A549 (cell line): ENCODE data around the gene ZNF283. TPM values are rescaled to one million over a fixed set of nuclear protein-coding genes. Genes with fewer than 3 reads are reported as not detected.
"Not testable (repeated sequence)": the region's sequence is repeated elsewhere in the genome, so short reads cannot be mapped to it uniquely, and the experiment has no call there.

Source experiments
- ATAC-seq, 2 experiments: fragments of 200-7000 bp in 1 of 2; fragments of >200 bp in 1 of 2; cut with Nextera tagmentation in 1 of 2; cut with Tn5 transposase in 1 of 2; 3 replicates each; pipeline versions ENCODE4 v1.8.0 to v1.9.1; 2018 to 2020; ENCODE audit warnings: mild to moderate bottlenecking in 1 of 2, moderate library complexity in 1 of 2
- CTCF ChIA-PET: fragments of 300-600 bp; sonication (Branson Sonifier 250); formaldehyde crosslinking; extraction: SDS; loops from one replicate; lab custom pipeline; 2021; ENCODE audit warnings: antibody characterized with exemption, inconsistent platforms; lab: Yijun Ruan, JAX
- POLR2A ChIA-PET: fragments of 350-600 bp; formaldehyde crosslinking; extraction: SDS; loops from one replicate; lab custom pipeline; 2021; ENCODE audit warnings: antibody characterized with exemption, inconsistent platforms; lab: Yijun Ruan, JAX
- DNase-seq, 2 experiments: peaks; one replicate each; pipeline versions ENCODE4 v3.0.0 to v3.0.0-alpha.2; 2011 to 2016; ENCODE audit warnings: low read depth in 1 of 2, low spot score in 1 of 2
- FAIRE-seq: peaks from 2 replicates; lab custom pipeline; 2011; peaks lifted over from hg19 to GRCh38; lab: Jason Lieb, UNC
- H3K27ac ChIP-seq, 2 experiments: fragments of >200 bp; sonication (Bioruptor Twin); formaldehyde crosslinking; 3 replicates each; pipeline ENCODE4 v1.5.1; 2016 to 2017
- H3K4me1 ChIP-seq: fragments of >200 bp; sonication (Bioruptor Twin); formaldehyde crosslinking; 3 replicates; pipeline ENCODE4 v1.6.1; 2016
- H3K4me2 ChIP-seq: fragments of >200 bp; sonication (Bioruptor Twin); formaldehyde crosslinking; 3 replicates; pipeline ENCODE4 v1.6.1; 2016
- H3K4me3 ChIP-seq: fragments of >200 bp; sonication (Bioruptor Twin); formaldehyde crosslinking; 3 replicates; pipeline ENCODE4 v1.5.1; 2016
- H3K9me3 ChIP-seq: fragments of >200 bp; sonication (Bioruptor Twin); formaldehyde crosslinking; 3 replicates; pipeline ENCODE4 v1.6.1; 2016
- CBX2 ChIP-seq: fragments of 200-600 bp; sonication (generic); IDR thresholded peaks from 2 replicates; pipeline ENCODE4 v1.6.1; 2016; ENCODE audit warnings: low read depth, mild to moderate bottlenecking, borderline replicate concordance
- CHD4 ChIP-seq: fragments of 200-600 bp; sonication (generic); IDR thresholded peaks from 2 replicates; pipeline ENCODE4 v1.6.1; 2016; ENCODE audit warnings: antibody characterized with exemption, mild to moderate bottlenecking, borderline replicate concordance
- EHMT2 ChIP-seq: fragments of 200-600 bp; sonication (generic); IDR thresholded peaks from 2 replicates; pipeline ENCODE4 v1.6.1; 2016; ENCODE audit warnings: antibody characterized with exemption, low read depth, mild to moderate bottlenecking, moderate library complexity
- ESRRA ChIP-seq: fragments of 150-350 bp; IDR thresholded peaks from 2 replicates; pipeline ENCODE4 v1.6.1; 2014; ENCODE audit warnings: mild to moderate bottlenecking, low read length, borderline replicate concordance
- FOSL2 ChIP-seq, 2 experiments: fragments of 450-650 bp in 1 of 2; fragments of >200 bp in 1 of 2; sonication (Bioruptor Twin) in 1 of 2; formaldehyde crosslinking; IDR thresholded peaks; 2 replicates each; pipeline versions ENCODE4 v1.5.0 to v1.6.1; 2016 to 2020; ENCODE audit warnings: mild to moderate bottlenecking in 1 of 2, moderate library complexity in 1 of 2
- FOXS1 ChIP-seq: fragments of 250-450 bp; sonication (Bioruptor Pico); IDR thresholded peaks from 2 replicates; pipeline ENCODE4 v1.5.0; 2020; ENCODE audit warnings: mild to moderate bottlenecking, moderate library complexity
- HDAC2 ChIP-seq: fragments of 200-600 bp; sonication (generic); IDR thresholded peaks from 2 replicates; pipeline ENCODE4 v1.6.1; 2016
- HEYL ChIP-seq: fragments of 250-450 bp; sonication (Bioruptor Pico); IDR thresholded peaks from 2 replicates; pipeline ENCODE4 v1.8.0; 2021; ENCODE audit warnings: mild to moderate bottlenecking, moderate library complexity
- HOXB5 ChIP-seq: fragments of 250-450 bp; sonication (Bioruptor Pico); IDR thresholded peaks from 2 replicates; pipeline ENCODE4 v1.5.0; 2020; ENCODE audit warnings: mild to moderate bottlenecking, moderate library complexity
- JUNB ChIP-seq: fragments of >200 bp; sonication (Bioruptor Twin); formaldehyde crosslinking; IDR thresholded peaks from 2 replicates; pipeline ENCODE4 v1.6.1; 2016
- KDM1A ChIP-seq: fragments of 200-600 bp; sonication (generic); IDR thresholded peaks from 2 replicates; pipeline ENCODE4 v1.6.1; 2016; ENCODE audit warnings: low read depth, mild to moderate bottlenecking
- KDM5A ChIP-seq: fragments of 200-600 bp; sonication (generic); IDR thresholded peaks from 2 replicates; pipeline ENCODE4 v1.6.1; 2016; ENCODE audit warnings: antibody characterized with exemption, mild to moderate bottlenecking
- MAFK ChIP-seq: fragments of 450-650 bp; IDR thresholded peaks from 2 replicates; pipeline ENCODE4 v1.6.1; 2014; ENCODE audit not compliant: partially characterized antibody
- MAZ ChIP-seq: fragments of 150-350 bp; IDR thresholded peaks from 2 replicates; pipeline ENCODE4 v1.6.1; 2014; ENCODE audit warnings: antibody characterized with exemption, low read depth, low read length, borderline replicate concordance
- NR3C1 ChIP-seq: fragments of >200 bp; sonication (Bioruptor Twin); formaldehyde crosslinking; IDR thresholded peaks from 3 replicates; pipeline ENCODE4 v1.6.1; 2017
- RFX5 ChIP-seq: fragments of 450-650 bp; IDR thresholded peaks from 2 replicates; pipeline ENCODE4 v1.7.1; 2014; ENCODE audit warnings: antibody characterized with exemption, mild to moderate bottlenecking, moderate library complexity
- RNF2 ChIP-seq: fragments of 200-600 bp; sonication (generic); IDR thresholded peaks from 2 replicates; pipeline ENCODE4 v1.6.1; 2016; ENCODE audit warnings: low read depth, mild to moderate bottlenecking, antibody characterized with exemption, moderate library complexity, borderline replicate concordance
- SMC3 ChIP-seq: fragments of >200 bp; sonication (Bioruptor Twin); formaldehyde crosslinking; IDR thresholded peaks from 3 replicates; pipeline ENCODE4 v1.6.1; 2018; ENCODE audit warnings: inconsistent platforms
- SREBF2 ChIP-seq: fragments of 450-650 bp; IDR thresholded peaks from 2 replicates; pipeline ENCODE4 v1.6.1; 2014; ENCODE audit warnings: mild to moderate bottlenecking, moderate library complexity
- ZNF302 ChIP-seq: fragments of 250-450 bp; sonication (Bioruptor Pico); IDR thresholded peaks from 2 replicates; pipeline ENCODE4 v1.9.0; 2021; ENCODE audit warnings: inconsistent platforms, mild to moderate bottlenecking, moderate library complexity
- WGBS: methylation state at CpG from one replicate; pipeline ENCODE4 v1.1.6; 2017; ENCODE audit errors: missing lambda C conversion rate; 5-methylcytosine and 5-hydroxymethylcytosine counted together
- polyA plus RNA-seq, 4 experiments: library from polyadenylated mRNA; depleted of rRNA in 3 of 4; stranded (reverse); fragments of >200 nt; fragmentation: RNase III in 1 of 4; extraction: RNeasy Plus Mini Kit Qiagen cat#74134 plus additional on column Dnase treatment in 1 of 4; gene quantifications; 2 replicates in 3 of 4; 3 replicates in 1 of 4; pipeline ENCODE4 v1.2.3, GENCODE V29; 2011 to 2017
- TF ChIP-seq, protein P1 (sequence below): fragments of 150-350 bp; IDR thresholded peaks from 2 replicates; pipeline ENCODE4 v1.6.1; 2014; ENCODE audit warnings: low read depth, mild to moderate bottlenecking, low read length
- TF ChIP-seq, protein P2 (sequence below): fragments of 450-650 bp; IDR thresholded peaks from 2 replicates; pipeline ENCODE4 v1.6.1; 2014; ENCODE audit warnings: antibody characterized with exemption
- TF ChIP-seq, protein P3 (sequence below): IDR thresholded peaks from 2 replicates; pipeline ENCODE4 v1.6.1; 2012; ENCODE audit warnings: low read depth, borderline replicate concordance
- TF ChIP-seq, protein P4 (sequence below): IDR thresholded peaks from 2 replicates; pipeline ENCODE4 v1.6.1; 2012
- TF ChIP-seq, protein P5 (sequence below): fragments of >200 bp; sonication (Bioruptor Twin); formaldehyde crosslinking; IDR thresholded peaks from 2 replicates; pipeline ENCODE4 v1.6.1; 2016

Gene ZNF283
- polyA plus RNA-seq, 2 of the 4 experiments (the other 2 are of a cell fraction), result 6.1 to 8.9 TPM

DNA sequence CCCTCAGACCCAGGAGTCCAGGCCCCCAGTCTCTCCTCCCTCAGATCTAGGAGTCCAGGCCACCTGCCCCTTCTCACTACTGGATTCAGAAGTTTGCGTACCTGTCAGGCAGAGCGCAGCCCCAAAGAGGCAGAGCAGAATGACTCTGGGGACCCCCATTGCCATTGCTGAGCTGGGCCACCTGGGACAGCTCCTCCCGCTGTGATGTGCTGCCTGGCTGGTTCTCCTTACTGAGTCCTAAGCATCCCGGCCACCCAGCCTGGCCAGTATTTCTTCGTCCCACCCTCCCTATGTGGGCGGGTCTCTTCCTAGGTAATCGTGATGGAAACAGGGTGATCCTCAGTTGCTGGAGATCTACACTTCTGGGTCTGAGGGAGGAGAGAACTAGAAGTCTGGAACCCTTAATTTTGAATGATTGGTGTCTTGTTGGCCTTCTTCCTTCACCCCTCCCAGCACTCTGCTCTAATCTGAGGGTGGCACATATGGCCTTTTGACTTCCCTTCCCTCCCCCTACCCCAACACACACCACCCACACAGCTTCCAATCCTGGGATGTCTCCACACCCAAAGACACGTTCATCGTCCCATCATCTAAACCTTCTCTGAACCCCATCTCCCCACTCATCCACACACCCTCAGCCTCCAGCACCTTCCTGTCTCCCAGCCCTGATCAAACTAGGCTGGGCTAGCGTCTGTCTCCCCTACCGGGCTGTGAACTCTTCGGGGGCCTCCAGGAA is 24.7 kb upstream of the ZNF283 start, which contains the start of gene LYPD5:
Gene LYPD5, minus strand, starts transcription at position 232 of the 736 bp plus-strand sequence. Its CDS starts 67 bp downstream, at position 165.
- H3K4me3 ChIP-seq, result no peak within 1 kb of the TSS
- no peak within 1 kb of the TSS for H3K4me2 ChIP-seq
- no peak within 1 kb of the TSS for H3K27ac ChIP-seq
- no peak for ATAC-seq
- no peak for FAIRE-seq
- POLR2A ChIA-PET, result no interaction called here
- WGBS, result 50% methylated on average over 12 of the region's 12 CpGs
- 0 out of 3 replicates have a peak, but pooled peaks cover 4% of the 10 kb centered on the region for H3K4me1 ChIP-seq
- no peak for TF ChIP-seq HEYL
- no peak for TF ChIP-seq FOSL2 (IDR thresholded peaks at IDR 0.05)
- no peak for TF ChIP-seq FOSL2 (CRISPR knock-in tag; IDR thresholded peaks at IDR 0.05)
- TF ChIP-seq, protein P1, sequence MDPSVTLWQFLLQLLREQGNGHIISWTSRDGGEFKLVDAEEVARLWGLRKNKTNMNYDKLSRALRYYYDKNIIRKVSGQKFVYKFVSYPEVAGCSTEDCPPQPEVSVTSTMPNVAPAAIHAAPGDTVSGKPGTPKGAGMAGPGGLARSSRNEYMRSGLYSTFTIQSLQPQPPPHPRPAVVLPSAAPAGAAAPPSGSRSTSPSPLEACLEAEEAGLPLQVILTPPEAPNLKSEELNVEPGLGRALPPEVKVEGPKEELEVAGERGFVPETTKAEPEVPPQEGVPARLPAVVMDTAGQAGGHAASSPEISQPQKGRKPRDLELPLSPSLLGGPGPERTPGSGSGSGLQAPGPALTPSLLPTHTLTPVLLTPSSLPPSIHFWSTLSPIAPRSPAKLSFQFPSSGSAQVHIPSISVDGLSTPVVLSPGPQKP, result no peak
- no peak for TF ChIP-seq HOXB5
- TF ChIP-seq, protein P2, sequence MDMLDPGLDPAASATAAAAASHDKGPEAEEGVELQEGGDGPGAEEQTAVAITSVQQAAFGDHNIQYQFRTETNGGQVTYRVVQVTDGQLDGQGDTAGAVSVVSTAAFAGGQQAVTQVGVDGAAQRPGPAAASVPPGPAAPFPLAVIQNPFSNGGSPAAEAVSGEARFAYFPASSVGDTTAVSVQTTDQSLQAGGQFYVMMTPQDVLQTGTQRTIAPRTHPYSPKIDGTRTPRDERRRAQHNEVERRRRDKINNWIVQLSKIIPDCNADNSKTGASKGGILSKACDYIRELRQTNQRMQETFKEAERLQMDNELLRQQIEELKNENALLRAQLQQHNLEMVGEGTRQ, result no peak
- TF ChIP-seq RFX5, result no peak
- TF ChIP-seq JUNB, result no peak
- TF ChIP-seq MAZ, result no peak
- TF ChIP-seq CBX2, result no peak
- TF ChIP-seq MAFK, result no peak
- no peak for TF ChIP-seq FOXS1 (CRISPR knock-in tag)
- TF ChIP-seq, protein P3, sequence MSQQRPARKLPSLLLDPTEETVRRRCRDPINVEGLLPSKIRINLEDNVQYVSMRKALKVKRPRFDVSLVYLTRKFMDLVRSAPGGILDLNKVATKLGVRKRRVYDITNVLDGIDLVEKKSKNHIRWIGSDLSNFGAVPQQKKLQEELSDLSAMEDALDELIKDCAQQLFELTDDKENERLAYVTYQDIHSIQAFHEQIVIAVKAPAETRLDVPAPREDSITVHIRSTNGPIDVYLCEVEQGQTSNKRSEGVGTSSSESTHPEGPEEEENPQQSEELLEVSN, result no peak
- TF ChIP-seq SMC3, result no peak
- no peak for TF ChIP-seq RNF2
- TF ChIP-seq NR3C1, result no peak
- no peak for TF ChIP-seq KDM5A
- no peak for DNase-seq
- CTCF ChIA-PET, result interaction anchor here (1.2 kb wide), 1 partner anchor 57 kb away, joined by 3 read pairs; no protein-coding TSS in a partner anchor
- no peaks in the 10 kb centered on the region for H3K9me3 ChIP-seq

DNA sequence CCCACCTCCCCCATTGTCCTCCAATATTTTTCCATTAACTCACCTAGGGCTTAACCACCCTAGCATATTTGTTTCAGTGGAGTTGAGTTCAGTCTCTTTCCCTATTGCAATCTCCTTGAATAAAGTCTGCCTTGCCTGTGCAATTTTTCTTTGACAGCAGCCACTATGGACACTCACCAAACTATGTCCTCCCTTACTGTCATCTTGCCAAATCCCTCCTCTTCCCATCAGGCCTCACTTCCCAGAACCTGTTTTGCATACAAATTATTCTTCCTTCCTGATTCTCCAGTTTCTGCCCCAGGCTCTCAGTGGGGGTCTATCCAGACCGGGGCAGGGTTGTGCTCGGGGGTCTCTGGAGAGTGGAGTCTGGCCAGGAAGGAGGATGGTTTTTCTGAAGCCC is 22.7 kb upstream of the ZNF283 start:
- 0% methylated on average over 2 of the region's 2 CpGs for WGBS
- H3K27ac ChIP-seq, result no peak overlapping the region
- no peaks in the 10 kb centered on the region for H3K9me3 ChIP-seq
- H3K4me3 ChIP-seq, result no peak overlapping the region
- POLR2A ChIA-PET, result no interaction called here
- ATAC-seq (no peak), FAIRE-seq (no peak), DNase-seq (no peak)
- H3K4me2 ChIP-seq, result no peak overlapping the region
- H3K4me1 ChIP-seq, result no peaks in the 10 kb centered on the region
- CTCF ChIA-PET, result no interaction called here
- TF ChIP-seq SREBF2 (no peak), CHD4 (no peak), FOSL2 (IDR thresholded peaks at IDR 0.05) (no peak), FOSL2 (CRISPR knock-in tag; IDR thresholded peaks at IDR 0.05) (no peak), ESRRA (no peak), EHMT2 (no peak), HDAC2 (no peak), KDM1A (no peak), ZNF302 (CRISPR knock-in tag) (no peak), MAZ (no peak)
- TF ChIP-seq, protein P4, sequence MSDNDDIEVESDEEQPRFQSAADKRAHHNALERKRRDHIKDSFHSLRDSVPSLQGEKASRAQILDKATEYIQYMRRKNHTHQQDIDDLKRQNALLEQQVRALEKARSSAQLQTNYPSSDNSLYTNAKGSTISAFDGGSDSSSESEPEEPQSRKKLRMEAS, result no peak
- TF ChIP-seq, protein P3, result no peak
- TF ChIP-seq, protein P5, sequence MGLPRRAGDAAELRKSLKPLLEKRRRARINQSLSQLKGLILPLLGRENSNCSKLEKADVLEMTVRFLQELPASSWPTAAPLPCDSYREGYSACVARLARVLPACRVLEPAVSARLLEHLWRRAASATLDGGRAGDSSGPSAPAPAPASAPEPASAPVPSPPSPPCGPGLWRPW, result no peak
- TF ChIP-seq, protein P2, result no peak

DNA sequence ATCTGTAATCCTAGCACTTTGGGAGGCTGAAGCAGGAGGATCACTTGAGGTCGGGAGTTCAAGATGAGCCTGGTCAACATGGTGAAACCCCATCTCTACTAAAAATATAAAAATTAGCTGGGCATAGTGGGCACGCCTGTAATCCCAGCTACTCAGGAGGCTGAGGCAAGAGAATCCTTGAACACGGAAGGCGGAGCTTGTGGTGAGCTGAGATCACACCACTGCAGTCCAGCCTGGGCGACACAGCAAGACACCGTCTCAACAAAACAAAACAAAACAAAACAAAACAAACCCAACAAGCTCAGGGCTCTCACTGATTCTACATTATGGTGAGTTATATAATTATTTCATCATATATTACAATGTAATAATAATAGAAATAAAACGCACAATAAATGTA is 20.7 kb upstream of the ZNF283 start:
- POLR2A ChIA-PET, H3K4me3 ChIP-seq, H3K9me3 ChIP-seq, H3K27ac ChIP-seq, H3K4me2 ChIP-seq, H3K4me1 ChIP-seq, ATAC-seq, DNase-seq, FAIRE-seq: not testable (repeated sequence)
- CTCF ChIA-PET, result interaction anchor here (1.4 to 1.7 kb wide), 2 partner anchors 15 to 61 kb away, joined by 3 to 9 read pairs; no protein-coding TSS in a partner anchor
- 57% methylated on average over 7 of the region's 7 CpGs for WGBS
